Caco-2 (cell line): ENCODE measurements around the gene BCL7C. TPM values are rescaled to one million over a fixed set of nuclear protein-coding genes. Genes with fewer than 3 reads are reported as not detected.

Source experiments
- BruUV-seq: library from RNA; stranded (reverse); fragments of 400-500 nt; replicated peaks from 2 replicates; lab custom pipeline; 2021; lab: Mats Ljungman, UMichigan
- CTCF ChIA-PET: fragments of 300-600 bp; sonication (Branson Sonifier 250); formaldehyde crosslinking; loops from one replicate; lab custom pipeline; 2022; ENCODE audit warnings: antibody characterized with exemption; lab: Charles Lee
- POLR2A ChIA-PET: fragments of 300-600 bp; sonication (Branson Sonifier 250); formaldehyde crosslinking; loops from one replicate; lab custom pipeline; 2022; ENCODE audit warnings: antibody characterized with exemption; lab: Charles Lee
- DNase-seq, 2 experiments: peaks; one replicate each; pipeline versions ENCODE4 v3.0.0 to v3.0.0-alpha.2; 2020 to 2022
- H3K27me3 ChIP-seq: replicated peaks from 2 replicates; pipeline ENCODE4 v1.6.0; 2011; ENCODE audit warnings: low read length; ENCODE audit not compliant: control insufficient read depth, insufficient read depth
- H3K36me3 ChIP-seq: 2 replicates; pipeline ENCODE4 v1.5.1; 2011; ENCODE audit warnings: low read length; ENCODE audit not compliant: control insufficient read depth, insufficient read depth
- H3K4me1 ChIP-seq: fragments of 250-450 bp; sonication (Bioruptor Pico); 2 replicates; pipeline ENCODE4 v1.5.1; 2020; ENCODE audit warnings: mild to moderate bottlenecking
- H3K4me3 ChIP-seq: 2 replicates; pipeline ENCODE4 v1.5.1; 2011; ENCODE audit warnings: low read depth, mild to moderate bottlenecking, control low read depth, low read length
- H3K9me3 ChIP-seq: fragments of 250-450 bp; sonication (Bioruptor Pico); 2 replicates; pipeline ENCODE4 v1.5.1; 2020; ENCODE audit warnings: mild to moderate bottlenecking, moderate library complexity
- H3K27ac Mint-ChIP-seq: one replicate; pipeline ENCODE4 v1.8.0; 2022; ENCODE audit warnings: mixed read lengths; ENCODE audit not compliant: unreplicated experiment
- H3K27me3 Mint-ChIP-seq: one replicate; pipeline ENCODE4 v1.8.0; 2022; ENCODE audit warnings: mixed read lengths; ENCODE audit not compliant: insufficient read depth, unreplicated experiment
- H3K36me3 Mint-ChIP-seq: one replicate; pipeline ENCODE4 v1.8.0; 2022; ENCODE audit warnings: mild to moderate bottlenecking, mixed read lengths; ENCODE audit not compliant: insufficient read depth, unreplicated experiment
- H3K4me1 Mint-ChIP-seq: one replicate; pipeline ENCODE4 v1.8.0; 2022; ENCODE audit warnings: low read depth, mixed read lengths; ENCODE audit not compliant: unreplicated experiment
- H3K4me3 Mint-ChIP-seq: one replicate; pipeline ENCODE4 v1.8.0; 2022; ENCODE audit warnings: mild to moderate bottlenecking, moderate library complexity, mixed read lengths; ENCODE audit not compliant: unreplicated experiment
- H3K9me3 Mint-ChIP-seq: one replicate; pipeline ENCODE4 v1.8.0; 2022; ENCODE audit warnings: mixed read lengths; ENCODE audit not compliant: unreplicated experiment
- CTCF ChIP-seq, 2 experiments: fragments of 200-600 bp in 1 of 2; IDR thresholded peaks; 1 replicate in 1 of 2; 2 replicates in 1 of 2; pipeline versions ENCODE4 v1.5.1 to v1.8.0; 2011 to 2022; ENCODE audit warnings: antibody characterized with exemption in 1 of 2, control low read depth in 1 of 2, inconsistent platforms in 1 of 2, low read depth in 1 of 2, low read length in 1 of 2, mild to moderate bottlenecking in 1 of 2, moderate library complexity in 1 of 2; ENCODE audit not compliant: insufficient read depth in 1 of 2, severe bottlenecking in 1 of 2, unreplicated experiment in 1 of 2
- intact Hi-C: fragments of 100-400 bp; cut with micrococcal nuclease; formaldehyde crosslinking; loops from one replicate; pipeline ENCODE4 v1.10.0; 2022; ENCODE audit not compliant: unreplicated experiment
- total RNA-seq: library from RNA; stranded (reverse); gene quantifications from 2 replicates; pipeline ENCODE4 v1.2.3, GENCODE V29; 2022

The BCL7C gene
- total RNA-seq, 1 experiment from 2014 or later, result 17.7 TPM

GRCh38 chr16:30934827-30935557 lies 41.1 kb upstream of the BCL7C start:
- Histone ChIP-seq H3K9me3 (no peaks in the 10 kb centered on the region), H3K27me3 (no peaks in the 10 kb centered on the region), H3K4me3 (no peak overlapping the region), H3K4me1 (no peaks in the 10 kb centered on the region), H3K36me3 (peaks cover 2% of the 10 kb centered on the region; the same call in 1 of the 2 replicates)
- no peaks in the 10 kb centered on the region for H3K4me1 Mint-ChIP-seq
- ChIA-PET POLR2A (no interaction called here), CTCF (interaction anchor here (0.7 kb wide), 1 partner anchor 44 kb away, joined by 3 read pairs; no protein-coding TSS in a partner anchor)
- H3K9me3 Mint-ChIP-seq, result no peaks in the 10 kb centered on the region
- H3K4me3 Mint-ChIP-seq, result no peak overlapping the region
- TF ChIP-seq CTCF (IDR thresholded peaks at IDR 0.05; ENCODE audit: insufficient read depth in 1 of 2, low read depth in 1 of 2, low read length in 1 of 2, severe bottlenecking in 1 of 2, unreplicated experiment in 1 of 2), result peak; percentile 50
- peaks cover 42% of the 10 kb centered on the region for H3K36me3 Mint-ChIP-seq
- H3K27me3 Mint-ChIP-seq, result no peaks in the 10 kb centered on the region
- DNase-seq, result peak in 1 of 2 experiments; percentile 59
- no TSS peak for BruUV-seq
- H3K27ac Mint-ChIP-seq, result no peak overlapping the region
- intact Hi-C loops, result no loop called here

GRCh38 chr16:30931068-30931650 lies 37.3 kb upstream of the BCL7C start:
- Mint-ChIP-seq H3K9me3 (no peaks in the 10 kb centered on the region), H3K36me3 (peaks cover 26% of the 10 kb centered on the region), H3K27me3 (no peaks in the 10 kb centered on the region), H3K4me3 (no peak overlapping the region), H3K27ac (no peak overlapping the region), H3K4me1 (no peaks in the 10 kb centered on the region)
- H3K27me3 ChIP-seq, result no peaks in the 10 kb centered on the region
- peaks cover 3% of the 10 kb centered on the region for H3K36me3 ChIP-seq
- no peaks in the 10 kb centered on the region for H3K9me3 ChIP-seq
- no TSS peak for BruUV-seq
- no peaks in the 10 kb centered on the region for H3K4me1 ChIP-seq
- intact Hi-C loops, result no loop called here
- no peak overlapping the region for H3K4me3 ChIP-seq
- CTCF ChIA-PET, result no interaction called here
- DNase-seq, result no peak
- POLR2A ChIA-PET, result no interaction called here
- TF ChIP-seq CTCF (IDR thresholded peaks at IDR 0.05; ENCODE audit: insufficient read depth in 1 of 2, low read depth in 1 of 2, low read length in 1 of 2, severe bottlenecking in 1 of 2, unreplicated experiment in 1 of 2), result no peak

GRCh38 chr16:30930160-30930571 lies 36.3 kb upstream of the BCL7C start:
- Histone ChIP-seq H3K4me3 (no peak overlapping the region), H3K9me3 (no peaks in the 10 kb centered on the region), H3K36me3 (peaks cover 3% of the 10 kb centered on the region), H3K4me1 (no peaks in the 10 kb centered on the region), H3K27me3 (no peaks in the 10 kb centered on the region)
- ChIA-PET CTCF (no interaction called here), POLR2A (no interaction called here)
- BruUV-seq, result no TSS peak
- intact Hi-C loops, result no loop called here
- no peak for DNase-seq
- no peak for TF ChIP-seq CTCF (IDR thresholded peaks at IDR 0.05; ENCODE audit: insufficient read depth in 1 of 2, low read depth in 1 of 2, low read length in 1 of 2, severe bottlenecking in 1 of 2, unreplicated experiment in 1 of 2)
- no peaks in the 10 kb centered on the region for H3K27me3 Mint-ChIP-seq
- H3K4me1 Mint-ChIP-seq, result no peaks in the 10 kb centered on the region
- H3K4me3 Mint-ChIP-seq, result no peak overlapping the region
- H3K36me3 Mint-ChIP-seq, result peaks cover 19% of the 10 kb centered on the region
- no peaks in the 10 kb centered on the region for H3K9me3 Mint-ChIP-seq
- H3K27ac Mint-ChIP-seq, result no peak overlapping the region
